Heart right ventricle (tissue), 16 donors: ENCODE measurements around the gene SCMH1. TPM values are rescaled to one million over a fixed set of nuclear protein-coding genes. Genes with fewer than 3 reads are reported as not detected.
"Not testable (repeated sequence)": the region's sequence is repeated elsewhere in the genome, so short reads cannot be mapped to it uniquely, and the experiment has no call there.

Source experiments
- ATAC-seq, 8 donors: fragments of 200-7000 bp; cut with Tn5 transposase; one replicate each; pipeline ENCODE4 v1.9.1; 2020; ENCODE audit warnings: mild to moderate bottlenecking in 8 of 8, moderate library complexity in 8 of 8, moderate number of reproducible peaks in 1 of 8
- DNase-seq, 2 donors: peaks; one replicate each; pipeline ENCODE4 v3.0.0-alpha.2; 2020
- H3K27ac ChIP-seq, 10 donors: fragments of 200-600 bp; sonication (generic) in 2 of 10; one replicate each; pipeline versions ENCODE4 v1.5.0 to v1.8.0; 2020 to 2022; ENCODE audit warnings: mild to moderate bottlenecking in 3 of 10
- H3K27me3 ChIP-seq, 7 donors: fragments of 200-600 bp; one replicate each; pipeline ENCODE4 v1.8.0; 2021 to 2022; ENCODE audit warnings: mild to moderate bottlenecking in 2 of 7
- H3K36me3 ChIP-seq, 9 donors: fragments of 200-600 bp; sonication (generic) in 1 of 9; one replicate each; pipeline versions ENCODE4 v1.5.0 to v1.8.0; 2020 to 2022; ENCODE audit warnings: mild to moderate bottlenecking in 2 of 9
- H3K4me1 ChIP-seq, 9 donors: fragments of 200-600 bp; sonication (generic) in 1 of 9; one replicate each; pipeline versions ENCODE4 v1.5.0 to v1.8.0; 2020 to 2022; ENCODE audit warnings: mild to moderate bottlenecking in 4 of 9
- H3K4me3 ChIP-seq, 10 donors: fragments of 200-600 bp; sonication (generic) in 2 of 10; one replicate each; pipeline versions ENCODE4 v1.5.0 to v1.8.0; 2020 to 2022; ENCODE audit warnings: mild to moderate bottlenecking in 7 of 10, moderate library complexity in 2 of 10
- H3K9me3 ChIP-seq, 11 donors: fragments of 200-600 bp in 10 of 11; sonication (generic) in 2 of 11; one replicate each; pipeline versions ENCODE4 v1.5.0 to v1.8.0; 2013 to 2022; ENCODE audit warnings: mild to moderate bottlenecking in 2 of 11, control low read depth in 1 of 11, moderate library complexity in 1 of 11
- WGBS, 2 donors: extraction: QIAGEN DNeasy Blood & Tissue Kit; methylation state at CpG; one replicate each; pipeline ENCODE4 v1.1.7; 2013; ENCODE audit warnings: inconsistent platforms in 1 of 2; 5-methylcytosine and 5-hydroxymethylcytosine counted together
- intact Hi-C, 10 donors: fragments of 100-400 bp; cut with DNase I; formaldehyde crosslinking; loops; one replicate each; pipeline versions ENCODE4 v1.11.1 to v1.14.2; 2022
- polyA plus RNA-seq, 2 donors: library from polyadenylated mRNA; stranded (reverse); fragments of 200-250 nt; gene quantifications; one replicate each; pipeline ENCODE4 v1.2.3, GENCODE V29; 2013
- total RNA-seq, 10 donors: library from RNA; stranded (reverse); fragmentation: NEBNext Ultra II Directional in 3 of 10; extraction: Animal tissue kit (Norgen Biotek cat#: 25700) in 3 of 10; gene quantifications; one replicate each; pipeline versions ENCODE4 v1.2.1 to v1.2.4, GENCODE V29; 2021 to 2023
- TF ChIP-seq, protein P1 (sequence below), 9 donors: fragments of 200-600 bp; sonication (generic) in 2 of 9; IDR thresholded peaks; one replicate each; pipeline versions ENCODE4 v1.5.0 to v1.8.0; 2021 to 2022; ENCODE audit warnings: antibody characterized with exemption in 9 of 9, mild to moderate bottlenecking in 5 of 9, moderate library complexity in 1 of 9
- donor health status: Arrhythmogenic right ventricular cardiomyopathy.
- donor health status: ischemic (EF 13 %, LVEDD 7.1; RV severe dilation, severe dysfunction).
- donor health status: healthy with polysubstance abuse.
- donor health status: DM: no; HTN: yes; CAD: no.
- donor health status: DM: no; HTN: no; CAD: no.
- donor health status: ischemic (EF 25% LVEDD 6.9; RV normal size, moderate dysfunction).
- donor health status: ischemic (EF 25% LVEDD 5.7; RV mildly dilated, moderate dysfunction).
- donor health status: healthy.
- donor health status: DM: yes; HTN: yes; CAD: no.
- donor health status: Ischemic cardiomyopathy.
- donor health status: ischemic (EF 35%, LVEDD 5.7; RV mildly dilated, moderate dysfunction).
- donor health status: nonischemic (EF 11% LVEDD 7.7; RV severe dilation, severe dysfunction).
- donor health status: DM: yes; HTN: yes; CAD: no.
- donor health status: PGD.
- donor health status: ischemic (EF 29% LVEDD 5.4; RV normal size, mild dysfunction).
- donor health status: nonischemic (EF 23%, LVEDD 6.1; RV moderate dilation, normal function).

Gene SCMH1
- total and polyA plus RNA-seq, 12 donors: 29.6 to 53.5 (median 43.8) TPM

DNA sequence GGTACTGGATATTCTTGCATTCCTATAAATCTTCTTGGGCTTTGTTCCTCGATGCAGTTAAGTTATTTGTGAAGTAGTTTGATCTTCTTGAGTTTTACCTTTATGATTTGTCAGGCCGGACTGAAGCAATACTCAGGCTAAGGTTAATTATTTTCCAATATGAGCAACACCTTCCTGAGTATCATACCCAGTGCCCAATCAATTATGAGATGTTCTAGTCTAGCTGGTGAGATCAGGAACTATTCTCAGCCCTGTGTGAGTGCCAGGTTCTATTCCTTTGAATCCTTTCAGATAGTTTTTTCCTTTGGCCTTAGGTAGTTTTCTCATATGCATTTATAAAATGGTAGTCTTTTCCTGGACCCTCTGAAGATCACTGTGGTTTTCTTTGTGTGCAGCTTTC is 92.5 kb downstream of the SCMH1 start:
- Histone ChIP-seq H3K27me3 (no peaks in the 10 kb centered on the region), H3K4me3 (no peak overlapping the region), H3K9me3 (no peaks in the 10 kb centered on the region), H3K36me3 (peaks cover 0 to 60% (median 0%) of the 10 kb centered on the region in 9 donors), H3K4me1 (peaks cover 0 to 27% (median 17%) of the 10 kb centered on the region in 9 donors), H3K27ac (no peak overlapping the region)
- no peak for ATAC-seq
- no peak for DNase-seq
- 64 to 70% methylated on average over 2 of the region's 2 CpGs for WGBS, 2 donors
- intact Hi-C loops: no loop called here
- TF ChIP-seq, protein P1, sequence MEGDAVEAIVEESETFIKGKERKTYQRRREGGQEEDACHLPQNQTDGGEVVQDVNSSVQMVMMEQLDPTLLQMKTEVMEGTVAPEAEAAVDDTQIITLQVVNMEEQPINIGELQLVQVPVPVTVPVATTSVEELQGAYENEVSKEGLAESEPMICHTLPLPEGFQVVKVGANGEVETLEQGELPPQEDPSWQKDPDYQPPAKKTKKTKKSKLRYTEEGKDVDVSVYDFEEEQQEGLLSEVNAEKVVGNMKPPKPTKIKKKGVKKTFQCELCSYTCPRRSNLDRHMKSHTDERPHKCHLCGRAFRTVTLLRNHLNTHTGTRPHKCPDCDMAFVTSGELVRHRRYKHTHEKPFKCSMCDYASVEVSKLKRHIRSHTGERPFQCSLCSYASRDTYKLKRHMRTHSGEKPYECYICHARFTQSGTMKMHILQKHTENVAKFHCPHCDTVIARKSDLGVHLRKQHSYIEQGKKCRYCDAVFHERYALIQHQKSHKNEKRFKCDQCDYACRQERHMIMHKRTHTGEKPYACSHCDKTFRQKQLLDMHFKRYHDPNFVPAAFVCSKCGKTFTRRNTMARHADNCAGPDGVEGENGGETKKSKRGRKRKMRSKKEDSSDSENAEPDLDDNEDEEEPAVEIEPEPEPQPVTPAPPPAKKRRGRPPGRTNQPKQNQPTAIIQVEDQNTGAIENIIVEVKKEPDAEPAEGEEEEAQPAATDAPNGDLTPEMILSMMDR (IDR thresholded peaks at IDR 0.05): no peak

DNA sequence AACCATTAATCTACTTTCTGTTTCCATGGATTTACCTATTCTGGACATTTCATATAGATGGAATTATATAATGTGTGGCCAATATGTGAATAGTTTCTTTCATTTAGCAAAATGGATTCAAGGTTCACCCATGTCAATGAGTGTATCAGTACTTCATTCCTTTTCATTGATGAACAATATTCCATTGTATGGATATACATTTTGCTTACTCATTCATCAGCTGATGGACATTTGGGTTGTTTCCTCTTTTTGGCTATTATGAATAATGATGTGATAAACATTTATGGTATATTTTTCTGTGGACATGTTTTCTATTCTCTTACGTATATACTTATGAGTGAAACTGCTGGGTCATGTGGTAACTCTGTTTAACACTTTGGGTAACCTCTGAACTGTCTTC is 97.8 kb downstream of the SCMH1 start:
- H3K36me3 ChIP-seq: peaks cover 0 to 95% (median 31%) of the 10 kb centered on the region in 9 donors
- no peaks in the 10 kb centered on the region for H3K27me3 ChIP-seq
- no peak for DNase-seq
- no peak overlapping the region for H3K4me3 ChIP-seq
- 98 to 100% methylated on average over 1 of the region's 1 CpG for WGBS, 2 donors
- intact Hi-C loops: no loop called here
- H3K4me1 ChIP-seq: no peaks in the 10 kb centered on the region
- peaks cover 0 to 22% (median 17%) of the 10 kb centered on the region in 11 donors for H3K9me3 ChIP-seq
- ATAC-seq: no peak
- no peak overlapping the region for H3K27ac ChIP-seq
- TF ChIP-seq, protein P1 (IDR thresholded peaks at IDR 0.05): no peak

DNA sequence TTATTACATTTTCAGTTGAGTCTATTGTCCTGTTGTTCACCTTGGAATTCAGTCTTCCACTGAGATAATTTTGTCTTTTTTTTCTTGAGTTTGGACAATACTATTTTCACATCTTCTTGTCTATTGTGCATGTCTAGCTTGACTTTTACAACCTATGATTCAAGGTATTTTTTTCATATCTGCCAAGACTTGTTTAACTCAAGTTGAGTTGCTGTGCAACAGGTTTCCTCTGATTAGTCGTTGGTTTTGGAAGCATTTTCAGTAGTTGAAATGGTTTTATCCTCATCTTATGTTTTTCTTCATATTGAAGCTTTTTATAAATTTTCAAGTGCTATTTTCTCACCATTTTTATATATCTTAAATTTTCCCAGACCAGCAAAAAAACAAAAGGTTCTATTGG is 103.6 kb downstream of the SCMH1 start:
- Histone ChIP-seq H3K4me3 (no peak overlapping the region), H3K36me3 (peaks cover 0 to 69% (median 34%) of the 10 kb centered on the region in 9 donors), H3K27ac (no peak overlapping the region), H3K4me1 (no peaks in the 10 kb centered on the region), H3K9me3 (peaks cover 0 to 22% (median 17%) of the 10 kb centered on the region in 11 donors), H3K27me3 (no peaks in the 10 kb centered on the region)
- 99 to 100% methylated on average over 1 of the region's 1 CpG for WGBS, 2 donors
- TF ChIP-seq, protein P1 (IDR thresholded peaks at IDR 0.05): no peak
- ATAC-seq: no peak
- intact Hi-C loops: no loop called here
- no peak for DNase-seq

DNA sequence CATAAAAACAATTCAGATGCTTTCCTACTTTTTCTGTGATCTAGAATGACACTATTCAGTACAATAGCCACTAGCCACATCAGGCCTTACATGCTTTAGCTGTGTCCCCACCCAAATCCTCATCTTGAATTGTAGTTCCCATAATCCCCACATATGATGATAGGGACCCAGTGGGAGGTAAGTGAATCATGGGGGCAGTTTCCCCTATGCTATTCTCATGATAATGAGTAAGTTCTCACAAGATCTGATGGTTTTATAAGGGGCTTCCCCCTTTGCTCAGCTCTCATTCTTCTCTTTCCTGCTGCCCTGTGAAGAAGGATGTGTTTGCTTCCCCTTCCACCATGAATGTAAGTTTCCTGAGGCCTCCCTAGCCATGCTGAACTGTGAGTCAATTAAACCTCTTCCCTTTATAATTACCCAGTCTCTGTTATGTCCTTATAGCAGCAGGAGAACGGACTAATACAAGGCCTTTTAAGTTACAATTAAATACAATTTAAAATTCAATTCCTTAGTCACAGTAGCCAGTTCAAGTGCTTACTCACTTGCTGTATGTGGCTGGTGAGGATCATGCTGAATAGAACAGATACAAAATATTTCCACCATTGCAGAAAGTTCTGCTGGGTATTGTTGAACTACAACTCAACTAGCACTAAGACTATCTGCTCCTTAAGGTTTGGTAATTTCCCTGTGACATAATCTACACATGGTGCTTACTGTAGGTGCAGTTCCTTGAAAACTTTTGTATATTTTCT is 106.7 kb downstream of the SCMH1 start:
- TF ChIP-seq, protein P1 (IDR thresholded peaks at IDR 0.05): no peak
- Histone ChIP-seq H3K27me3 (no peaks in the 10 kb centered on the region), H3K4me3 (no peak overlapping the region), H3K9me3 (peaks cover 0 to 11% (median 5%) of the 10 kb centered on the region in 11 donors), H3K4me1 (no peaks in the 10 kb centered on the region), H3K36me3 (peaks cover 0 to 55% (median 6%) of the 10 kb centered on the region in 9 donors), H3K27ac (no peak overlapping the region)
- intact Hi-C loops: no loop called here
- WGBS, 2 donors: 95 to 100% methylated on average over 1 of the region's 1 CpG
- DNase-seq (no peak), ATAC-seq (no peak)

DNA sequence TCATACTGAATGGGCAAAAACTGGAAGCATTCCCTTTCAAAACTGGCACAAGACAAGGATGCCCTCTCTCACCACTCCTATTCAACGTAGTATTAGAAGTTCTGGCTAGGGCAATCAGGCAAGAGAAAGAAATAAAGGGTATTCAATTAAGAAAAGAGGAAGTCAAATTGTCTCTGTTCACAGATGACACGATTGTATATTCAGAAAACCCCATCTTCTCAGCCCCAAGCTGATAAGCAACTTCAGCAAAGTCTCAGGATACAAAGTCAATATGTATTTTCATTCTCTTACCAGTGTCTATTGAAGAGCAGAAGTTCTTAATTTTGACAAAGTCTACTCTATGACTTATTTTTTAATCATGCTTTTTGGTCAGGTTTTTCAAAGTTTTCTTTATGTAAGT is 107.8 kb downstream of the SCMH1 start:
- H3K27ac ChIP-seq, H3K4me1 ChIP-seq, H3K9me3 ChIP-seq, H3K4me3 ChIP-seq, DNase-seq, ATAC-seq, H3K27me3 ChIP-seq, intact Hi-C loops: not testable (repeated sequence)
- 95 to 98% methylated on average over 2 of the region's 2 CpGs for WGBS, 2 donors
- peaks cover 0 to 44% (median 3%) of the 10 kb centered on the region in 9 donors for H3K36me3 ChIP-seq
